IMR-90 (cell line): ENCODE data around the gene CDV3.

Experiments
- TF ChIP-seq, protein P1 (sequence below): conservative IDR thresholded peaks from 2 replicates; pipeline ENCODE4 v1.5.1; 2012; ENCODE audit warnings: mild to moderate bottlenecking, low read depth, low read length, improper control_type of control experiment
- TF ChIP-seq, protein P2 (sequence below): fragments of 150-350 bp; IDR thresholded peaks from 2 replicates; pipeline ENCODE4 v1.6.1; 2016; ENCODE audit warnings: low read depth, mild to moderate bottlenecking, low read length, moderate library complexity, borderline replicate concordance
- TF ChIP-seq, protein P3 (sequence below): fragments of 150-350 bp; IDR thresholded peaks from 2 replicates; pipeline ENCODE4 v1.6.1; 2017; ENCODE audit warnings: mild to moderate bottlenecking, antibody characterized with exemption, low read length, low read depth

DNA sequence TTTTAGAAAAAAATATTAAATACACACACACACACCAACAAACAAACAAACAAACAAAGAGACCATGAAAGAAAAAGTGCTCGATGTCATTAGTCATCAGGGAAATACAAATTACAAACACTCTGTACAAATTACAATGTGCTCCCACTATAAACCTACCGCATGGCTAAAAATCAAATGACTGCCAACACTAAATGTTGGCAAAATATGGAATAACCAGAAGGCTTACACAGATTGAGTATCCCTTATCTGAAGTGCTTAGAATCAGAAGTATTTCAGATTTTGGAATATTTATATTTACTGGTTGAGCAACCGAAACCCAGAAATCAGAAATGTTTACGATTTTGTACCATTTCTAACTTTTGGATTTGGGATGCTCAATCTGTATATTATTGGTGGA is 33.4 kb downstream of the CDV3 start:
- TF ChIP-seq, protein P1, sequence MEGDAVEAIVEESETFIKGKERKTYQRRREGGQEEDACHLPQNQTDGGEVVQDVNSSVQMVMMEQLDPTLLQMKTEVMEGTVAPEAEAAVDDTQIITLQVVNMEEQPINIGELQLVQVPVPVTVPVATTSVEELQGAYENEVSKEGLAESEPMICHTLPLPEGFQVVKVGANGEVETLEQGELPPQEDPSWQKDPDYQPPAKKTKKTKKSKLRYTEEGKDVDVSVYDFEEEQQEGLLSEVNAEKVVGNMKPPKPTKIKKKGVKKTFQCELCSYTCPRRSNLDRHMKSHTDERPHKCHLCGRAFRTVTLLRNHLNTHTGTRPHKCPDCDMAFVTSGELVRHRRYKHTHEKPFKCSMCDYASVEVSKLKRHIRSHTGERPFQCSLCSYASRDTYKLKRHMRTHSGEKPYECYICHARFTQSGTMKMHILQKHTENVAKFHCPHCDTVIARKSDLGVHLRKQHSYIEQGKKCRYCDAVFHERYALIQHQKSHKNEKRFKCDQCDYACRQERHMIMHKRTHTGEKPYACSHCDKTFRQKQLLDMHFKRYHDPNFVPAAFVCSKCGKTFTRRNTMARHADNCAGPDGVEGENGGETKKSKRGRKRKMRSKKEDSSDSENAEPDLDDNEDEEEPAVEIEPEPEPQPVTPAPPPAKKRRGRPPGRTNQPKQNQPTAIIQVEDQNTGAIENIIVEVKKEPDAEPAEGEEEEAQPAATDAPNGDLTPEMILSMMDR = no peak
- TF ChIP-seq, protein P2, sequence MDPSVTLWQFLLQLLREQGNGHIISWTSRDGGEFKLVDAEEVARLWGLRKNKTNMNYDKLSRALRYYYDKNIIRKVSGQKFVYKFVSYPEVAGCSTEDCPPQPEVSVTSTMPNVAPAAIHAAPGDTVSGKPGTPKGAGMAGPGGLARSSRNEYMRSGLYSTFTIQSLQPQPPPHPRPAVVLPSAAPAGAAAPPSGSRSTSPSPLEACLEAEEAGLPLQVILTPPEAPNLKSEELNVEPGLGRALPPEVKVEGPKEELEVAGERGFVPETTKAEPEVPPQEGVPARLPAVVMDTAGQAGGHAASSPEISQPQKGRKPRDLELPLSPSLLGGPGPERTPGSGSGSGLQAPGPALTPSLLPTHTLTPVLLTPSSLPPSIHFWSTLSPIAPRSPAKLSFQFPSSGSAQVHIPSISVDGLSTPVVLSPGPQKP = no peak
- TF ChIP-seq, protein P3, sequence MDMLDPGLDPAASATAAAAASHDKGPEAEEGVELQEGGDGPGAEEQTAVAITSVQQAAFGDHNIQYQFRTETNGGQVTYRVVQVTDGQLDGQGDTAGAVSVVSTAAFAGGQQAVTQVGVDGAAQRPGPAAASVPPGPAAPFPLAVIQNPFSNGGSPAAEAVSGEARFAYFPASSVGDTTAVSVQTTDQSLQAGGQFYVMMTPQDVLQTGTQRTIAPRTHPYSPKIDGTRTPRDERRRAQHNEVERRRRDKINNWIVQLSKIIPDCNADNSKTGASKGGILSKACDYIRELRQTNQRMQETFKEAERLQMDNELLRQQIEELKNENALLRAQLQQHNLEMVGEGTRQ = no peak
